Neural cell (in vitro differentiated cells): ENCODE measurements around the gene KCNH5. TPM values are rescaled to one million over a fixed set of nuclear protein-coding genes. Genes with fewer than 3 reads are reported as not detected.

ENCODE experiments used
- H2AFZ ChIP-seq: fragments of 200-600, 300-800 bp; sonication (generic), shearing (Covaris generic); 2 replicates; pipeline ENCODE4 v1.6.0; 2014; ENCODE audit warnings: low read depth, mild to moderate bottlenecking, antibody characterized with exemption, low read length, moderate library complexity
- H3F3A ChIP-seq: fragments of 200-600 bp; shearing (Covaris generic); 2 replicates; pipeline ENCODE4 v1.6.1; 2016; ENCODE audit warnings: mild to moderate bottlenecking, moderate library complexity, mixed read lengths, antibody characterized with exemption, low read length; ENCODE audit not compliant: insufficient read depth, poor library complexity, severe bottlenecking
- H3K27ac ChIP-seq: fragments of 200-600, 300-800 bp; sonication (generic), shearing (Covaris generic); 2 replicates; pipeline ENCODE4 v1.5.1; 2014; ENCODE audit warnings: mild to moderate bottlenecking, low read length, moderate library complexity
- H3K27me3 ChIP-seq: fragments of 300-800, 200-600 bp; sonication (generic), shearing (Covaris generic); 2 replicates; pipeline ENCODE4 v1.6.0; 2014; ENCODE audit warnings: mild to moderate bottlenecking, low read depth, low read length, moderate library complexity; ENCODE audit not compliant: insufficient read depth
- H3K36me3 ChIP-seq: fragments of 300-800, 200-600 bp; sonication (generic), shearing (Covaris generic); 2 replicates; pipeline ENCODE4 v1.5.1; 2014; ENCODE audit warnings: mild to moderate bottlenecking, antibody characterized with exemption, low read length, moderate library complexity; ENCODE audit not compliant: insufficient read depth
- H3K4me2 ChIP-seq: fragments of 300-800, 200-600 bp; sonication (generic), shearing (Covaris generic); 2 replicates; pipeline ENCODE4 v1.6.0; 2014; ENCODE audit warnings: mild to moderate bottlenecking, low read length
- H3K4me3 ChIP-seq: fragments of 300-800, 200-600 bp; sonication (generic), shearing (Covaris generic); 2 replicates; pipeline ENCODE4 v1.5.1; 2014; ENCODE audit warnings: mild to moderate bottlenecking, low read length, moderate library complexity
- H3K79me2 ChIP-seq: fragments of 200-600 bp; shearing (Covaris generic); replicated peaks from 2 replicates; pipeline ENCODE4 v1.6.0; 2014; ENCODE audit warnings: mild to moderate bottlenecking, low read length, moderate library complexity; ENCODE audit not compliant: insufficient read depth
- H3K9ac ChIP-seq: fragments of 300-800, 200-600 bp; sonication (generic), shearing (Covaris generic); 2 replicates; pipeline ENCODE4 v1.6.1; 2016; ENCODE audit warnings: mild to moderate bottlenecking, low read length, mixed read lengths
- H3K9me2 ChIP-seq: fragments of 200-600 bp; shearing (Covaris generic); 2 replicates; pipeline ENCODE4 v1.6.1; 2016; ENCODE audit warnings: mild to moderate bottlenecking, low read length, mixed read lengths; ENCODE audit not compliant: insufficient read depth
- H3K9me3 ChIP-seq: fragments of 200-600, 300-800 bp; sonication (generic), shearing (Covaris generic); 2 replicates; pipeline ENCODE4 v1.6.1; 2016; ENCODE audit warnings: mild to moderate bottlenecking, mixed run types, low read length, moderate library complexity, mixed read lengths
- H4K20me1 ChIP-seq: fragments of 200-600 bp; shearing (Covaris generic); 2 replicates; pipeline ENCODE4 v1.6.1; 2016; ENCODE audit warnings: mild to moderate bottlenecking, mixed run types; ENCODE audit not compliant: insufficient read depth
- EP300 ChIP-seq: fragments of 450-650 bp; conservative IDR thresholded peaks from 2 replicates; pipeline ENCODE4 v1.6.1; 2014; ENCODE audit warnings: antibody characterized with exemption, mild to moderate bottlenecking, moderate library complexity; ENCODE audit not compliant: poor library complexity, severe bottlenecking
- EZH2 ChIP-seq: fragments of 200-600, 300-800 bp; shearing (Covaris generic), sonication (generic); IDR thresholded peaks from 2 replicates; pipeline ENCODE4 v1.6.1; 2014; ENCODE audit warnings: antibody characterized with exemption, low read length, borderline replicate concordance, mild to moderate bottlenecking; ENCODE audit not compliant: insufficient read depth, poor library complexity, severe bottlenecking
- MXI1 ChIP-seq: fragments of 450-650 bp; conservative IDR thresholded peaks from 2 replicates; pipeline ENCODE4 v1.6.1; 2014; ENCODE audit warnings: antibody characterized with exemption, mild to moderate bottlenecking; ENCODE audit not compliant: poor library complexity, severe bottlenecking
- POLR2AphosphoS5 ChIP-seq: IDR thresholded peaks from 2 replicates; pipeline ENCODE4 v1.6.1; 2012
- RAD21 ChIP-seq: fragments of 450-650 bp; conservative IDR thresholded peaks from 2 replicates; pipeline ENCODE4 v1.6.1; 2014; ENCODE audit warnings: antibody characterized with exemption, mild to moderate bottlenecking, moderate library complexity
- REST ChIP-seq: IDR thresholded peaks from 2 replicates; pipeline ENCODE4 v1.6.1; 2012; ENCODE audit warnings: borderline replicate concordance
- SMC3 ChIP-seq: fragments of 450-650 bp; conservative IDR thresholded peaks from 2 replicates; pipeline ENCODE4 v1.6.1; 2014; ENCODE audit warnings: antibody characterized with exemption, mild to moderate bottlenecking, moderate library complexity; ENCODE audit not compliant: poor library complexity
- TAF1 ChIP-seq: IDR thresholded peaks from 2 replicates; pipeline ENCODE4 v1.6.1; 2012; ENCODE audit warnings: low read depth
- polyA plus RNA-seq: library from polyadenylated mRNA; depleted of rRNA; stranded (reverse); fragments of >200 nt; gene quantifications from 2 replicates; pipeline ENCODE4 v1.2.3, GENCODE V29; 2014
- TF ChIP-seq, protein P1 (sequence below): fragments of 450-650 bp; IDR thresholded peaks from 2 replicates; pipeline ENCODE4 v1.5.1; 2014; ENCODE audit warnings: antibody characterized with exemption, mild to moderate bottlenecking, moderate library complexity; ENCODE audit not compliant: poor library complexity, severe bottlenecking

KCNH5 gene
- polyA plus RNA-seq, 1 donor from 2014 or later, result 0.95 TPM

DNA sequence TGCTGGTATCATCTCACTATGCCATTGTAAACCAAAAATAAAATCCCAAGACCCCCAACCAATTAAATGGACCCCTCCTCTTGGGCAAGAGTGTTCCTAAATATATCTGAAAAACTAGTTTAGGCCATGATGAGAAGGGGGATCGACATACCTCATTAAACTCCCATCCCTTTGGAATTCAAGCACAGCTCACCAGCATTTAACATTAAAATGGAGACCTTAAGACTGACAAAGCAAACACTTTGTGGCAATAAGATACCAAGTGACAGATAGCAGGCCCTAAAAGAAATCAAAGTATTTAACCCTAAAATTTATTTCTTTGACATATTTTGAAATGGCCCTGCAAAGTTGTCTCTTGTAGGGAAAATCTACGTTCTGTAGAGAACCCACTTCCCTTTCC lies 387.9 kb downstream of the KCNH5 start:
- no peak overlapping the region for H3K4me3 ChIP-seq
- H3K9ac ChIP-seq, result no peak overlapping the region
- H3K27ac ChIP-seq, result no peak overlapping the region
- H3K4me2 ChIP-seq, result no peak overlapping the region
- TF ChIP-seq EZH2, result no peak
- TF ChIP-seq MXI1, result no peak
- no peak for TF ChIP-seq SMC3
- no peak for TF ChIP-seq RAD21
- TF ChIP-seq REST, result no peak
- no peak for TF ChIP-seq EP300
- no peak for TF ChIP-seq TAF1
- TF ChIP-seq, protein P1, sequence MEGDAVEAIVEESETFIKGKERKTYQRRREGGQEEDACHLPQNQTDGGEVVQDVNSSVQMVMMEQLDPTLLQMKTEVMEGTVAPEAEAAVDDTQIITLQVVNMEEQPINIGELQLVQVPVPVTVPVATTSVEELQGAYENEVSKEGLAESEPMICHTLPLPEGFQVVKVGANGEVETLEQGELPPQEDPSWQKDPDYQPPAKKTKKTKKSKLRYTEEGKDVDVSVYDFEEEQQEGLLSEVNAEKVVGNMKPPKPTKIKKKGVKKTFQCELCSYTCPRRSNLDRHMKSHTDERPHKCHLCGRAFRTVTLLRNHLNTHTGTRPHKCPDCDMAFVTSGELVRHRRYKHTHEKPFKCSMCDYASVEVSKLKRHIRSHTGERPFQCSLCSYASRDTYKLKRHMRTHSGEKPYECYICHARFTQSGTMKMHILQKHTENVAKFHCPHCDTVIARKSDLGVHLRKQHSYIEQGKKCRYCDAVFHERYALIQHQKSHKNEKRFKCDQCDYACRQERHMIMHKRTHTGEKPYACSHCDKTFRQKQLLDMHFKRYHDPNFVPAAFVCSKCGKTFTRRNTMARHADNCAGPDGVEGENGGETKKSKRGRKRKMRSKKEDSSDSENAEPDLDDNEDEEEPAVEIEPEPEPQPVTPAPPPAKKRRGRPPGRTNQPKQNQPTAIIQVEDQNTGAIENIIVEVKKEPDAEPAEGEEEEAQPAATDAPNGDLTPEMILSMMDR, result no peak
- no peak for TF ChIP-seq POLR2AphosphoS5
- H3K9me2 ChIP-seq, result no peaks in the 10 kb centered on the region
- H3K9me3 ChIP-seq, result no peaks in the 10 kb centered on the region
- no peaks in the 10 kb centered on the region for H4K20me1 ChIP-seq
- H2AFZ ChIP-seq, result no peak overlapping the region
- H3F3A ChIP-seq, result no peaks in the 10 kb centered on the region
- no peaks in the 10 kb centered on the region for H3K27me3 ChIP-seq
- H3K36me3 ChIP-seq, result no peaks in the 10 kb centered on the region
- H3K79me2 ChIP-seq, result no peaks in the 10 kb centered on the region

DNA sequence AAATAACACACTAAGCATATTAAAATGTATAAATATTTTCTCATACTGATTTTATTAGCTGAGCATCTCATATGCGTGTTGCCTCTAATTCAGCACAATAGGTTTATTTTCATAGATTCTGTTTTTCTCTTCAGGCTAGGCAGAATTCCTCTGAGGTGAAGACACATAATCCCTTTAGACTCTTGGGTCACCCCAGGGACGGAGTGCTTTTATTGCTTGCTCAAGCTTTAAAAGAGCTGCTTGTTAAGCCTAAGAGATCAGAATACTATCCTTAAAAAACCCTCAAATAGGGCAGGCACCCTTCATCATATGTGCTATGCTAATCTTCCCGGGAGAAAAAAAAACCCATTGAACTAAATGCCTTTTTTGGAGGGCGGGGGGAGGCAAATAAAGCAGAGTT lies 390.1 kb downstream of the KCNH5 start:
- no peak overlapping the region for H3K27ac ChIP-seq
- no peaks in the 10 kb centered on the region for H3K36me3 ChIP-seq
- no peak overlapping the region for H3K4me3 ChIP-seq
- H3F3A ChIP-seq, result no peaks in the 10 kb centered on the region
- no peaks in the 10 kb centered on the region for H3K79me2 ChIP-seq
- H3K9me3 ChIP-seq, result no peaks in the 10 kb centered on the region
- TF ChIP-seq RAD21 (no peak), POLR2AphosphoS5 (no peak), TAF1 (no peak), MXI1 (no peak), REST (no peak), EP300 (no peak), SMC3 (no peak), EZH2 (no peak)
- TF ChIP-seq, protein P1, result no peak
- H4K20me1 ChIP-seq, result no peaks in the 10 kb centered on the region
- no peaks in the 10 kb centered on the region for H3K9me2 ChIP-seq
- H3K9ac ChIP-seq, result no peak overlapping the region
- no peaks in the 10 kb centered on the region for H3K27me3 ChIP-seq
- H3K4me2 ChIP-seq, result no peak overlapping the region
- no peak overlapping the region for H2AFZ ChIP-seq
